ENCODE data around the gene NCOA7. TPM values are rescaled to one million over a fixed set of nuclear protein-coding genes. Genes with fewer than 3 reads are reported as not detected.
A peak's percentile ranks its signal among the peaks of the same experiment; 100 is the strongest.

NCOA7 gene
- total and polyA plus RNA-seq, 10 of the 15 experiments (the other 5 are each of a cell fraction or from before 2014, with no cell fraction given): 18.9 to 50.3 (median 34.2) TPM

DNA sequence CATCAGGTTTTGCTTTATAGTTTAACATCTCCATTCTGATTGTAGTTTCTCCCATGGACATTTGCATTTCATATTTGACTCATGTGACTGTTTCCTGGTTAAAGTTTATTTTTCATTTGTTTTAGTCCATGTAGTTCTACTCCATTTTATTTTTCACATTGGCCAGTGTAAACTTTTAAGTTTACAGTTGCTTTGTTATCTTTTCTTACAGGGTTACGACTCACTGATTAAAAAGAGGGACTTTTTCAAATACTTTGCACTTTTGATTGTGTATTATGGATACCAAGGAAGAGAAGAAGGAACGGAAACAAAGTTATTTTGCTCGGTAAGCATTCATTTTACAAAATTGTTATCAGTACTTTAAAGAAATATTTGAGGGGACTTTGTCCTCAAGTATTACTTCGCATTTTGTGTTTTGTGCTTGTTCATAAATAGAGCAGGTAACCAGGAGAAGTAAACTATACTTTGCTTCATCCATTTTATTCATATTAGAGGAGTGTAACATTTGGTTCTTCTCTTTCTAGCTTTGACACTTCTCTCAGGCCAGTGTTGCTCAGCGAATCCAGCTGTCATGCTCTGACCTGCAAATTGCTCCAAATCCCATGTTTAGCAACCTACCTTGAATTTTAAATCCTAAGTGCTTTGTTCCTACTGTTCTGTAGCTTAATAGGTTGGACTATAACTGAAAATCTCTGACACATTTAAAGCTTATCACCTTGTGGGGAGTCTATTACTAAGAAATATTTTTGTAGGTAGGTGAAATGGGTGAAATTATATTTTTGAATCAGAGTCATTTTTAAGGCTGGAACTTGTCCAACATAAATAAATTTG is 24.5 kb downstream of the NCOA7 start:
- Histone ChIP-seq H3K36me3 (ENCODE audit: control insufficient read depth in 2 of 2, insufficient read depth in 2 of 2, low read length in 1 of 2) (peaks cover 3% of the 10 kb centered on the region in 2 experiments; a peak in 3 of 4 replicates), H4K20me1 (ENCODE audit: control insufficient read depth, insufficient read depth) (no peaks in the 10 kb centered on the region), H3K9me3 (replicated peaks; ENCODE audit: control insufficient read depth, insufficient read depth, low read length) (no peaks in the 10 kb centered on the region), H3K4me1 (ENCODE audit: control insufficient read depth, insufficient read depth, low read length) (peaks cover 50% of the 10 kb centered on the region), H3K4me3 (peak overlapping the region; percentile 62; the same call in 1 of the 2 replicates), H3K9ac (ENCODE audit: control insufficient read depth, insufficient read depth, low read length) (peak overlapping the region; percentile 39), H3K27ac (ENCODE audit: control insufficient read depth, insufficient read depth) (peak overlapping the region; percentile 82), H3K79me2 (ENCODE audit: control insufficient read depth, insufficient read depth, low read length) (peaks cover 76% of the 10 kb centered on the region), H3K27me3 (replicated peaks in 1 of 2; ENCODE audit: control insufficient read depth in 2 of 2, insufficient read depth in 2 of 2, low read length in 1 of 2) (no peaks in the 10 kb centered on the region), H3K4me2 (ENCODE audit: control insufficient read depth, insufficient read depth) (peak overlapping the region; percentile 70), H2AFZ (ENCODE audit: control insufficient read depth, low read depth, low read length) (peak overlapping the region; percentile 75)
- BruUV-seq (replicated peaks): TSS peak; percentile 37
- ChIA-PET SMC1A (ENCODE audit: uncharacterized antibody, unreplicated experiment) (interaction anchor here (1.2 to 15.7 kb wide), 9 partner anchors 8 to 39 kb away, joined by 3 to 325 read pairs (median 7); partner anchors contain the start of gene NCOA7), RAD21 (ENCODE audit: unreplicated experiment) (interaction anchor here (0.9 to 4.9 kb wide), 11 partner anchors 10 to 143 kb away, joined by 3 to 34 read pairs (median 5); partner anchors contain the start of genes HINT3 and NCOA7), POLR2A (interaction anchor here (0.5 to 1.9 kb wide), 4 partner anchors 11 to 104 kb away, joined by 3 to 5 read pairs (median 4); no protein-coding TSS in a partner anchor), CTCF (interaction anchor here (0.9 to 1.9 kb wide), 9 partner anchors 14 to 138 kb away, joined by 3 to 7 read pairs (median 4); no protein-coding TSS in a partner anchor)
- TF ChIP-seq, protein P1, sequence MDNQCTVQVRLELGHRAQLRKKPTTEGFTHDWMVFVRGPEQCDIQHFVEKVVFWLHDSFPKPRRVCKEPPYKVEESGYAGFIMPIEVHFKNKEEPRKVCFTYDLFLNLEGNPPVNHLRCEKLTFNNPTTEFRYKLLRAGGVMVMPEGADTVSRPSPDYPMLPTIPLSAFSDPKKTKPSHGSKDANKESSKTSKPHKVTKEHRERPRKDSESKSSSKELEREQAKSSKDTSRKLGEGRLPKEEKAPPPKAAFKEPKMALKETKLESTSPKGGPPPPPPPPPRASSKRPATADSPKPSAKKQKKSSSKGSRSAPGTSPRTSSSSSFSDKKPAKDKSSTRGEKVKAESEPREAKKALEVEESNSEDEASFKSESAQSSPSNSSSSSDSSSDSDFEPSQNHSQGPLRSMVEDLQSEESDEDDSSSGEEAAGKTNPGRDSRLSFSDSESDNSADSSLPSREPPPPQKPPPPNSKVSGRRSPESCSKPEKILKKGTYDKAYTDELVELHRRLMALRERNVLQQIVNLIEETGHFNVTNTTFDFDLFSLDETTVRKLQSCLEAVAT (IDR thresholded peaks at IDR 0.05): no peak
- TF ChIP-seq RFX5 (IDR thresholded peaks at IDR 0.05; ENCODE audit: low read depth, low read length) (no peak), POLR2AphosphoS2 (IDR thresholded peaks at IDR 0.05; ENCODE audit: low read depth, low read length) (no peak), STAT1 (conservative IDR thresholded peaks at IDR 0.05) (no peak), CEBPB (IDR thresholded peaks at IDR 0.05; ENCODE audit: borderline replicate concordance in 1 of 2, low read depth in 2 of 2, low read length in 2 of 2) (0 out of 4 replicates have a peak, but pooled peaks of 1 of the 2 experiments have one; percentile 21)
- TF ChIP-seq, protein P2, sequence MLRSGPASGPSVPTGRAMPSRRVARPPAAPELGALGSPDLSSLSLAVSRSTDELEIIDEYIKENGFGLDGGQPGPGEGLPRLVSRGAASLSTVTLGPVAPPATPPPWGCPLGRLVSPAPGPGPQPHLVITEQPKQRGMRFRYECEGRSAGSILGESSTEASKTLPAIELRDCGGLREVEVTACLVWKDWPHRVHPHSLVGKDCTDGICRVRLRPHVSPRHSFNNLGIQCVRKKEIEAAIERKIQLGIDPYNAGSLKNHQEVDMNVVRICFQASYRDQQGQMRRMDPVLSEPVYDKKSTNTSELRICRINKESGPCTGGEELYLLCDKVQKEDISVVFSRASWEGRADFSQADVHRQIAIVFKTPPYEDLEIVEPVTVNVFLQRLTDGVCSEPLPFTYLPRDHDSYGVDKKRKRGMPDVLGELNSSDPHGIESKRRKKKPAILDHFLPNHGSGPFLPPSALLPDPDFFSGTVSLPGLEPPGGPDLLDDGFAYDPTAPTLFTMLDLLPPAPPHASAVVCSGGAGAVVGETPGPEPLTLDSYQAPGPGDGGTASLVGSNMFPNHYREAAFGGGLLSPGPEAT (IDR thresholded peaks at IDR 0.05; ENCODE audit: low read depth): 0 out of 2 replicates have a peak, but pooled peaks have one; percentile 11
- TF ChIP-seq, protein P3, sequence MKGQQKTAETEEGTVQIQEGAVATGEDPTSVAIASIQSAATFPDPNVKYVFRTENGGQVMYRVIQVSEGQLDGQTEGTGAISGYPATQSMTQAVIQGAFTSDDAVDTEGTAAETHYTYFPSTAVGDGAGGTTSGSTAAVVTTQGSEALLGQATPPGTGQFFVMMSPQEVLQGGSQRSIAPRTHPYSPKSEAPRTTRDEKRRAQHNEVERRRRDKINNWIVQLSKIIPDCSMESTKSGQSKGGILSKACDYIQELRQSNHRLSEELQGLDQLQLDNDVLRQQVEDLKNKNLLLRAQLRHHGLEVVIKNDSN (IDR thresholded peaks at IDR 0.05; ENCODE audit: borderline replicate concordance, extremely low read length, insufficient read depth, low read depth, low read length): no peak
- FAIRE-seq (no peak), DNase-seq (ENCODE audit: low read depth, low spot score) (no peak), ATAC-seq (peak; percentile 17)
- 75% methylated on average over 5 of the region's 5 CpGs for WGBS (ENCODE audit: insufficient coverage, insufficient replicate concordance, low lambda C conversion rate, missing lambda C conversion rate)
- in situ Hi-C loops (cut with MboI): no loop called here
- intact Hi-C loops (cut with micrococcal nuclease; ENCODE audit: unreplicated experiment): no loop called here

All from GM12878 (cell line).